Dendritic cell treated with granulocyte-macrophage colony-stimulating factor and Interleukin-4, amounts not matched to agents 40 ng/mL and 50 ng/mL, for 4 days (primary cell): Measurements from ENCODE around the gene PPP4R3C.
"Not testable (repeated sequence)": the region's sequence is repeated elsewhere in the genome, so short reads cannot be mapped to it uniquely, and the experiment has no call there.

Experiments used
- H3K27ac Mint-ChIP-seq: one replicate; pipeline ENCODE4 v1.8.0; 2022; ENCODE audit warnings: mild to moderate bottlenecking, mixed read lengths
- H3K27me3 Mint-ChIP-seq: one replicate; pipeline ENCODE4 v1.8.0; 2022; ENCODE audit warnings: mild to moderate bottlenecking, mixed read lengths
- H3K36me3 Mint-ChIP-seq: one replicate; pipeline ENCODE4 v1.8.0; 2022; ENCODE audit warnings: low read depth, mixed read lengths
- H3K4me1 Mint-ChIP-seq: one replicate; pipeline ENCODE4 v1.8.0; 2022; ENCODE audit warnings: low read depth, mixed read lengths
- H3K4me3 Mint-ChIP-seq: one replicate; pipeline ENCODE4 v1.8.0; 2022; ENCODE audit warnings: mild to moderate bottlenecking, moderate library complexity, mixed read lengths
- H3K9me3 Mint-ChIP-seq: one replicate; pipeline ENCODE4 v1.8.0; 2022; ENCODE audit warnings: mixed read lengths
- intact Hi-C: fragments of 100-400 bp; cut with micrococcal nuclease; formaldehyde crosslinking; loops from one replicate; pipeline ENCODE4 v1.15.0; 2022

The PPP4R3C gene

GRCh38 chrX:27463187-27463586, at the start of gene PPP4R3C:
TSS of gene PPP4R3C (minus strand) at chrX:27463341. CDS start at chrX:27463296, 45 bp downstream.
- intact Hi-C loops: no loop called here

GRCh38 chrX:27491397-27491796, 28.3 kb upstream of the PPP4R3C start:
- H3K27me3 Mint-ChIP-seq: no peaks in the 10 kb centered on the region
- H3K4me3 Mint-ChIP-seq: no peak overlapping the region
- intact Hi-C loops: no loop called here
- H3K4me1 Mint-ChIP-seq: no peaks in the 10 kb centered on the region
- H3K27ac Mint-ChIP-seq: no peak overlapping the region
- H3K9me3 Mint-ChIP-seq: peaks cover 2% of the 10 kb centered on the region
- no peaks in the 10 kb centered on the region for H3K36me3 Mint-ChIP-seq

More at GRCh38 chrX:27463187-27463586, at the start of gene PPP4R3C:
- Mint-ChIP-seq H3K27me3 (no peaks in the 10 kb centered on the region), H3K4me1 (no peaks in the 10 kb centered on the region), H3K36me3 (no peaks in the 10 kb centered on the region), H3K9me3 (peaks cover 18% of the 10 kb centered on the region), H3K4me3 (no peak within 1 kb of the TSS), H3K27ac (no peak within 1 kb of the TSS)

- intact Hi-C loops: no loop called here
- H3K4me1 Mint-ChIP-seq: no peaks in the 10 kb centered on the region
- H3K27ac Mint-ChIP-seq: no peak overlapping the region
- no peak overlapping the region for H3K4me3 Mint-ChIP-seq
- no peaks in the 10 kb centered on the region for H3K36me3 Mint-ChIP-seq
- no peaks in the 10 kb centered on the region for H3K27me3 Mint-ChIP-seq
- peaks cover 14% of the 10 kb centered on the region for H3K9me3 Mint-ChIP-seq
Measured at GRCh38 chrX:27466051-27466450, 2.9 kb upstream of the PPP4R3C start.

DNA sequence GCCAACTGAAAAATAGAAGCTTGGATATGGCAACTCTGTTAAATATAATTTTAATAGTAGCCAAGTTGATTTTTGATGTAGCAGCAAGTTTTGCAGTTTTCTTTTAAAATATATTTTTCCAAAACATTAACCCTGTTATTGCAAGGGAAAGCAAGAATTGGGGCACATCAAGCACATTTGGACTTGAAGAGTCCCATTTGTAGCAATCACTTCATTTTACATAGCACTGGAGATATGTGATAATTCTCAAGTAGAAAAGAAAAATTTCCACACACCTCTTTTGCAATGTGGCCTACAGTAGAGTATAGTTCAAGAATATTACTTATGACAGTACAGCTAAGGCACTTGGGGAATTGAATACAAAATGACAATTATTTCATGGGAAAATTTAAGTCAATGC, 1.9 kb upstream of the PPP4R3C start:
- H3K27ac Mint-ChIP-seq: no peak overlapping the region
- H3K9me3 Mint-ChIP-seq: peaks cover 18% of the 10 kb centered on the region
- no peaks in the 10 kb centered on the region for H3K4me1 Mint-ChIP-seq
- H3K36me3 Mint-ChIP-seq: no peaks in the 10 kb centered on the region
- intact Hi-C loops: no loop called here
- no peaks in the 10 kb centered on the region for H3K27me3 Mint-ChIP-seq
- no peak overlapping the region for H3K4me3 Mint-ChIP-seq

DNA sequence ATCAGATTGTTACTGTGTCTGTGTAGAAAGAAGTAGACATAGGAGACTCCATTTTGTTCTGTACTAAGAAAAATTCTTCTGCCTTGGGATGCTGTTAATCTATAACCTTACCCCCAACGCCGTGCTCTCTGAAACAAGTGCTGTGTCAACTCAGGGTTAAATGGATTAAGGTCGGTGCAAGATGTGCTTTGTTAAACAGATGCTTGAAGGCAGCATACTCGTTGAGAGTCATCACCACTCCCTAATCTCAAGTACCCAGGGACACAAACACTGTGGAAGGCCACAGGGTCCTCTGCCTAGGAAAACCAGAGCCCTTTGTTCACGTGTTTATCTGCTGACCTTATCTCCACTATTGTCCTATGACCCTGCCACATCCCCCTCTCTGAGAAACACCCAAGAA, 4.0 kb downstream of the PPP4R3C start:
- H3K9me3 Mint-ChIP-seq: peaks cover 17% of the 10 kb centered on the region
- intact Hi-C loops, H3K36me3 Mint-ChIP-seq, H3K4me3 Mint-ChIP-seq, H3K27me3 Mint-ChIP-seq, H3K4me1 Mint-ChIP-seq, H3K27ac Mint-ChIP-seq: not testable (repeated sequence)

DNA sequence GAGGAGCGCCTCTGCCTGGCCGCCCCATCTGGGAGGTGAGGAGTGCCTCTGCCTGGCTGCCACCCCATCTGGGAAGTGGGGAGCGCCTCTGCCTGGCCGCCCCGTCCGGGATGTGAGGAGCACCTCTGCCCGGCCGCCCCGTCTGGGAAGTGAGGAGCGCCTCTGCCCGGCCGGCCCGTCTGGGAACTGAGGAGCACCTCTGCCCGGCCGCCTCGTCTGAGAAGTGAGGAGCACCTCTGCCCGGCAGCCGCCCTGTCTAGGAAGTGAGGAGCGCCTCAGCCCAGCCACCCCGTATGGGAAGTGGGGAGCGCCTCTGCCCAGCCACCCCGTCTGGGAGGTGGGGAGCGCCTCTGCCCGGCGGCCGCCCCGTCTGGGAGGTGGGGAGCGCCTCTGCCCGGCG, 4.6 kb downstream of the PPP4R3C start:
- H3K4me3 Mint-ChIP-seq, H3K4me1 Mint-ChIP-seq, H3K27me3 Mint-ChIP-seq, intact Hi-C loops, H3K36me3 Mint-ChIP-seq, H3K27ac Mint-ChIP-seq: not testable (repeated sequence)
- peaks cover 17% of the 10 kb centered on the region for H3K9me3 Mint-ChIP-seq

GRCh38 chrX:27451324-27451723, 11.8 kb downstream of the PPP4R3C start:
- peaks cover 8% of the 10 kb centered on the region for H3K9me3 Mint-ChIP-seq
- intact Hi-C loops: no loop called here
- no peaks in the 10 kb centered on the region for H3K36me3 Mint-ChIP-seq
- no peak overlapping the region for H3K4me3 Mint-ChIP-seq
- H3K27ac Mint-ChIP-seq: no peak overlapping the region
- H3K27me3 Mint-ChIP-seq: no peaks in the 10 kb centered on the region
- H3K4me1 Mint-ChIP-seq: no peaks in the 10 kb centered on the region

GRCh38 chrX:27446423-27446822, 16.7 kb downstream of the PPP4R3C start:
- Mint-ChIP-seq H3K36me3 (no peaks in the 10 kb centered on the region), H3K27me3 (no peaks in the 10 kb centered on the region), H3K4me3 (no peak overlapping the region), H3K4me1 (no peaks in the 10 kb centered on the region), H3K27ac (no peak overlapping the region), H3K9me3 (peaks cover 17% of the 10 kb centered on the region)
- intact Hi-C loops: no loop called here

GRCh38 chrX:27445438-27445837, 17.7 kb downstream of the PPP4R3C start:
- no peaks in the 10 kb centered on the region for H3K36me3 Mint-ChIP-seq
- H3K4me1 Mint-ChIP-seq: no peaks in the 10 kb centered on the region
- no peak overlapping the region for H3K27ac Mint-ChIP-seq
- H3K9me3 Mint-ChIP-seq: peaks cover 17% of the 10 kb centered on the region
- no peak overlapping the region for H3K4me3 Mint-ChIP-seq
- intact Hi-C loops: no loop called here
- no peaks in the 10 kb centered on the region for H3K27me3 Mint-ChIP-seq

DNA sequence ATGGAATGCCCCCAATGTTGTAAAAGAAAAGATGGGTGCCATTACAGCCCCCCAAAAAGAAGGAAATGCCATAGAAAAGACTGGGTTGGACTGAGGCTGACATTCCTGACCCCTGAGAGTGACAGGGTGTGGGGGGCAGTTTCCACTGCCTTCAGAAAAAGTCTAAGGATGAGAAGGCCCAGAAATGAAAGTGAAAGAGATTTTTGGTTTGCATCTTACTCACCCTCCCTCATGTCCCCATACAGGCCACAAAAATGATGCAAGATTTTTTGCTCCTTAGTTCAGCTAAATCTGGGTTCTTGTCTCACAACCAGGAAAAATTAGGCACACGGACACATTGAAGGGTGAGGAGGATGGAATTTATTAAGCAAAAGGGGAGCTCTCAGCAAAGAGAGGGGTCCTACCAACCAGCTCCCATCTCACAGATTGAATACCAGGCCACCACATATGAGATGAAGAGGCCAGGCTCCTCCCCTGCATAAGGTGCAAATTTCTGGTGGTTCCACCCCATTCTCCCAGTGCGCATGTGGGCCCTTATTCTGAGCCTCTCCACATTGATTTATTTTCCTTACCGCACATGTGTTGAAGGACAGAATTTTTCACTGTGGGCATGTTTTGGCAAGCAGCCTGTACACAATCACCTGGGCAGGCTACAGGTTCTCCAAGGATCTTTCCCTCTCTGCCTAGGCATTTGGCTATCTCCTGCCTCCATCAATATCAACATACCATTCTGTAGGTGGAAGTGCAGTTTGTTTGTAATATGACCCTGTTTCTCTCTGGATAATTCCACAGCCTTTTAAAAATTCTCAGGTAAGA, 18.8 kb downstream of the PPP4R3C start:
- H3K4me1 Mint-ChIP-seq: no peaks in the 10 kb centered on the region
- H3K9me3 Mint-ChIP-seq: peaks cover 17% of the 10 kb centered on the region
- intact Hi-C loops: no loop called here
- H3K27ac Mint-ChIP-seq: no peak overlapping the region
- no peaks in the 10 kb centered on the region for H3K36me3 Mint-ChIP-seq
- H3K27me3 Mint-ChIP-seq: no peaks in the 10 kb centered on the region
- no peak overlapping the region for H3K4me3 Mint-ChIP-seq

GRCh38 chrX:27442392-27442791, 20.7 kb downstream of the PPP4R3C start:
- peaks cover 17% of the 10 kb centered on the region for H3K9me3 Mint-ChIP-seq

DNA sequence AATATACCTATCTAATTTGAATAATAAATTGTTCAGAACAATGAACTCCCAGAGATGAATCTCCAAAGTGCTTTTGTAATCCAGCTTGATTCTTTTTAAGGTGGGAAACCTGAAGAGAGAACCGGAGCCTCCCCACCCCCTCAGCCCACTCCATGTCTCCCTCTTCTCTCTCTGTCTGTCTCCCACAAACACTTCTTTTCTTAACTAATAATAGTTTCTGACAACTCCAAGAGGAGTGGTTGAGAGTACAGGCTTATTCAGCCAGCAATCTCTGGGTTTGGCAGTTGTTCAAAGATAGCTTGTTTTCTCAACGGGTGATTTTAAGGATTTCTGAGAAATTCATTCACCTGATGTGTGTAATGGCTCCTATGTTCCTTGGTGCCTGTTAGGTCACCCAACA, 23.4 kb downstream of the PPP4R3C start:
- Mint-ChIP-seq H3K4me3 (no peak overlapping the region), H3K9me3 (peaks cover 9% of the 10 kb centered on the region), H3K4me1 (no peaks in the 10 kb centered on the region), H3K36me3 (no peaks in the 10 kb centered on the region), H3K27ac (no peak overlapping the region), H3K27me3 (no peaks in the 10 kb centered on the region)
- intact Hi-C loops: no loop called here

More at GRCh38 chrX:27442392-27442791, 20.7 kb downstream of the PPP4R3C start:
- H3K27me3 Mint-ChIP-seq, H3K4me1 Mint-ChIP-seq, H3K36me3 Mint-ChIP-seq, H3K4me3 Mint-ChIP-seq, H3K27ac Mint-ChIP-seq, intact Hi-C loops: not testable (repeated sequence)

DNA sequence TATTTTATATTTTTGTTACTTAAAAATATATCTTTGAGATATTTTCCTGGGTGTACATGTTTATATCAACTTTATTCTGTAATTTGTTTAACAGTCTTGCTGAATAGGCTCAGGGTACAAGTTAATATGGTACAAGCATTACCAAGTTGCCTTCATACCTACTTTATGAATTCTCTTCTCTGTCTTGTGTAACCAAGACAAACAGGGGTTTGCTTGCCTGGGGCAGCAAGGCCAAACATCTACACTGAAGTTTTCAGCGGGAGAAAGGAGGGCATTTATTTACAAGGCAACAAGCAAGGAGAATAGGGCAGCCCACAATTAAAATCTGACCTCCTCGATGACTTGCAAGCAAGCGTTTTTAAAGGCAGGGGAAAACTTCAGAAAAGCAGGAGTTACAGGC, 24.2 kb downstream of the PPP4R3C start:
- Mint-ChIP-seq H3K27me3 (no peaks in the 10 kb centered on the region), H3K9me3 (peaks cover 8% of the 10 kb centered on the region), H3K4me1 (no peaks in the 10 kb centered on the region), H3K4me3 (no peak overlapping the region), H3K27ac (no peak overlapping the region), H3K36me3 (no peaks in the 10 kb centered on the region)
- intact Hi-C loops: no loop called here

- no peaks in the 10 kb centered on the region for H3K27me3 Mint-ChIP-seq
- intact Hi-C loops: no loop called here
- no peak overlapping the region for H3K27ac Mint-ChIP-seq
- no peaks in the 10 kb centered on the region for H3K4me1 Mint-ChIP-seq
- no peaks in the 10 kb centered on the region for H3K9me3 Mint-ChIP-seq
- no peak overlapping the region for H3K4me3 Mint-ChIP-seq
- no peaks in the 10 kb centered on the region for H3K36me3 Mint-ChIP-seq
Measured at GRCh38 chrX:27435031-27435430, 28.1 kb downstream of the PPP4R3C start.
